ENCODE data around the gene ABCA2.

ABCA2 gene

GRCh38 chr9:136990242-136990911 lies 37.7 kb downstream of the ABCA2 start:
- TF ChIP-seq POLR2A (IDR thresholded peaks at IDR 0.05; ENCODE audit: low read length): no peak
- TF ChIP-seq GATA1 (IDR thresholded peaks at IDR 0.05; ENCODE audit: low read depth, low read length): no peak
- DNase-seq: no peak

- DNase-seq: no peak
- no peak for TF ChIP-seq GATA1 (IDR thresholded peaks at IDR 0.05; ENCODE audit: low read depth, low read length)
- no peak for TF ChIP-seq POLR2A (IDR thresholded peaks at IDR 0.05; ENCODE audit: low read length)
Observed at GRCh38 chr9:136988872-136989271, 39.2 kb downstream of the ABCA2 start.

- no peak for DNase-seq
Observed at GRCh38 chr9:136985853-136986252, 42.2 kb downstream of the ABCA2 start.

GRCh38 chr9:136985027-136985602 lies 42.9 kb downstream of the ABCA2 start:
- TF ChIP-seq GATA1 (IDR thresholded peaks at IDR 0.05; ENCODE audit: low read depth, low read length) (no peak), POLR2A (IDR thresholded peaks at IDR 0.05; ENCODE audit: low read length) (no peak)
- no peak for DNase-seq

More at GRCh38 chr9:136985853-136986252, 42.2 kb downstream of the ABCA2 start:
- TF ChIP-seq GATA1 (IDR thresholded peaks at IDR 0.05; ENCODE audit: low read depth, low read length): no peak
- TF ChIP-seq POLR2A (IDR thresholded peaks at IDR 0.05; ENCODE audit: low read length): no peak

GRCh38 chr9:136984464-136985026 lies 43.5 kb downstream of the ABCA2 start:
- TF ChIP-seq GATA1 (IDR thresholded peaks at IDR 0.05; ENCODE audit: low read depth, low read length) (no peak), POLR2A (IDR thresholded peaks at IDR 0.05; ENCODE audit: low read length) (no peak)
- DNase-seq: no peak

- TF ChIP-seq POLR2A (IDR thresholded peaks at IDR 0.05; ENCODE audit: low read length) (no peak), GATA1 (IDR thresholded peaks at IDR 0.05; ENCODE audit: low read depth, low read length) (no peak)
- no peak for DNase-seq
Observed at GRCh38 chr9:136983656-136984314, 44.3 kb downstream of the ABCA2 start.

GRCh38 chr9:136983167-136983566 lies 44.9 kb downstream of the ABCA2 start:
- no peak for DNase-seq
- TF ChIP-seq GATA1 (IDR thresholded peaks at IDR 0.05; ENCODE audit: low read depth, low read length): no peak
- TF ChIP-seq POLR2A (IDR thresholded peaks at IDR 0.05; ENCODE audit: low read length): no peak

GRCh38 chr9:136982232-136983051 lies 45.6 kb downstream of the ABCA2 start, which contains the start of gene LCNL1:
TSS of gene LCNL1 (plus strand) at chr9:136982993. CDS start at chr9:136983587, 594 bp downstream.
- no peak for TF ChIP-seq GATA1 (IDR thresholded peaks at IDR 0.05; ENCODE audit: low read depth, low read length)
- no peak for TF ChIP-seq POLR2A (IDR thresholded peaks at IDR 0.05; ENCODE audit: low read length)
- no peak for DNase-seq

GRCh38 chr9:136981588-136982231 lies 46.3 kb downstream of the ABCA2 start:
- no peak for TF ChIP-seq GATA1 (IDR thresholded peaks at IDR 0.05; ENCODE audit: low read depth, low read length)
- no peak for TF ChIP-seq POLR2A (IDR thresholded peaks at IDR 0.05; ENCODE audit: low read length)
- no peak for DNase-seq

- no peak for TF ChIP-seq GATA1 (IDR thresholded peaks at IDR 0.05; ENCODE audit: low read depth, low read length)
- no peak for TF ChIP-seq POLR2A (IDR thresholded peaks at IDR 0.05; ENCODE audit: low read length)
- DNase-seq: no peak
Observed at GRCh38 chr9:136980669-136981478, 47.2 kb downstream of the ABCA2 start.

GRCh38 chr9:136979769-136980587 lies 48.1 kb downstream of the ABCA2 start:
- TF ChIP-seq POLR2A (IDR thresholded peaks at IDR 0.05; ENCODE audit: low read length) (no peak), GATA1 (IDR thresholded peaks at IDR 0.05; ENCODE audit: low read depth, low read length) (no peak)
- no peak for DNase-seq

Measured in erythroblast (primary cell).